Right cardiac atrium (tissue), 5 donors: ENCODE data around the gene HPN. TPM values are rescaled to one million over a fixed set of nuclear protein-coding genes. Genes with fewer than 3 reads are reported as not detected.
A peak's percentile ranks its signal among the peaks of the same experiment; 100 is the strongest.

ENCODE experiments used
- ATAC-seq, 2 donors: fragments of 200-7000 bp; cut with Tn5 transposase; one replicate each; pipeline versions ENCODE4 v1.8.0 to v1.9.1; 2020; ENCODE audit warnings: moderate library complexity in 2 of 2, mild to moderate bottlenecking in 1 of 2
- DNase-seq, 3 donors: peaks; one replicate each; pipeline ENCODE4 v3.0.0-alpha.2; 2020
- H3K27ac ChIP-seq: one replicate; pipeline ENCODE4 v1.5.1; 2013; ENCODE audit warnings: mild to moderate bottlenecking, low read length, control low read depth, moderate library complexity
- H3K27me3 ChIP-seq: one replicate; pipeline ENCODE4 v1.6.1; 2013; ENCODE audit not compliant: control insufficient read depth, insufficient read depth
- H3K4me1 ChIP-seq: one replicate; pipeline ENCODE4 v1.6.1; 2013; ENCODE audit warnings: low read length; ENCODE audit not compliant: control insufficient read depth, insufficient read depth
- H3K4me3 ChIP-seq: one replicate; pipeline ENCODE4 v1.5.1; 2013; ENCODE audit warnings: low read length, control low read depth
- H3K9me3 ChIP-seq: one replicate; pipeline ENCODE4 v1.6.1; 2013; ENCODE audit warnings: low read length; ENCODE audit not compliant: control insufficient read depth
- WGBS: extraction: QIAGEN DNeasy Blood & Tissue Kit; methylation state at CpG from one replicate; pipeline ENCODE4 v1.1.7; 2013; 5-methylcytosine and 5-hydroxymethylcytosine counted together
- intact Hi-C, 4 donors: fragments of 100-400 bp; cut with DNase I; formaldehyde crosslinking; loops; one replicate each; pipeline versions ENCODE4 v1.11.0 to v1.14.0; 2022 to 2023
- polyA plus RNA-seq: library from polyadenylated mRNA; stranded (reverse); fragments of 200-250 nt; gene quantifications from one replicate; pipeline ENCODE4 v1.2.3, GENCODE V29; 2013
- total RNA-seq, 4 donors: library from RNA; stranded (reverse); fragmentation: NEBNext Ultra II Directional; extraction: Animal tissue kit (Norgen Biotek cat#: 25700); gene quantifications; one replicate each; pipeline ENCODE4 v1.2.1, GENCODE V29; 2021
- donor health status: healthy with polysubstance abuse.
- donor health status: DM: no; HTN: yes; CAD: no.
- donor health status: DM: no; HTN: no; CAD: no.
- donor health status: DM: no; HTN: yes; CAD: no; lungs with severe emphysema.
- donor health status: DM: yes; HTN: yes; CAD: no.

The HPN gene
- total and polyA plus RNA-seq, 5 donors: 1.5 to 7.0 (median 4.5) TPM

DNA sequence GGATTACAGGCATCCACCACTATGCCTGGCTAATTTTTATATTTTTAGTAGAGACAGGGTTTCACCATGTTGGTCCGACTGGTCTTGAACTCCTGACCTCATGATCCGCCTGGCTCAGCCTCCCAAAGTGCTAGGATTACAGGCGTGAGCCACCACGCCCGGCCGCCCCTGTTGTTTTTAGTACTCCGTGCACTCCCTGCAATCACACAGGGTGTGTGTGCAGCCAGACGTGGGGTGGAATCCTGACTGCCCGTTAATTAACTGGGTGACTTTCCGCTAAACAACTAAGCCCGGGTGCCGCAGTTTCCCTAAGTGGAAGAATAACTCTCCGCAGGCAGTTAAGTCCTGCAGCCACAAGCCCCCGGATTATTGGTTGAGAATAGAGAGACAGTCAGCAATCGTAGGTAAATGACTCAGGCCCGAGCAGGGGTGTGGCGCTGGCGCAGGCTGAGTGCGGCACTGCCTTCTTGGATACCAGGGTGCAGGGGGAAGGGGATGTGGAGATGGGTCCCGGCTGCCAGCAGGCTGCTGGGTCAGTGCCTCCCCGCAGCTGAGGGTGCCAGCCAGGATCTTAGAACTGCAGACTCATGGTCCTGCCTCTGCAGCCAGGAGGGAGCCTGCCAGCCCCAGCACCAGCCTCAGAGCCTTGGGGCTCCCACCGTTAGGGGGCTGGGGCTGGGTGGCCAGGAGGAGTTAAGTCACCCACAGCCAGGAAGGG, 68.0 kb downstream of the HPN start:
- WGBS: 79% methylated on average over 22 of the region's 22 CpGs
- H3K4me1 ChIP-seq: no peaks in the 10 kb centered on the region
- H3K27me3 ChIP-seq: no peaks in the 10 kb centered on the region
- intact Hi-C loops: no loop called here
- ATAC-seq: no peak
- peak in 1 of 3 donors; percentile 39 for DNase-seq
- H3K4me3 ChIP-seq: no peak overlapping the region
- no peak overlapping the region for H3K27ac ChIP-seq
- no peaks in the 10 kb centered on the region for H3K9me3 ChIP-seq

DNA sequence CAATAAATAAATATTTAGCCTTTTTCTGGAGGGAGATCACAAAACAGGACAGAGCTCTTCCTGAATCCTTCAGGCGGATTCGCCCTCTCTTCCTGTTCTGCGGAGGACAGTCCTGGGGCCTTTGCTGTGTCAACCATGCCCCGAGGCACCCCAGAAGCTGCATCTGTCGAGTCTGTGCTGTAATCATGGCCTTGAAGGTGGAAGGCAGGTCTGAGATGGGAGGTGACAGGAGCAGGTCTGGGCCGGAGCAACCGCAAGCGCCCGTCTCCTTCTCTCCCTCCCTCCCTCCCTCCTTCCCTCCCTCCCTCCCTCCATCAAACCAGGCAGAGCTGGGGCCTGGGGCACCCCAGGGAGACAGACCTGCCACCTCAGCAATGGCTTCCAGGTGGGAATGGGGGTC, 69.5 kb downstream of the HPN start:
- no peaks in the 10 kb centered on the region for H3K27me3 ChIP-seq
- no peaks in the 10 kb centered on the region for H3K4me1 ChIP-seq
- no peak for ATAC-seq
- no peaks in the 10 kb centered on the region for H3K9me3 ChIP-seq
- peak in 1 of 3 donors; percentile 19 for DNase-seq
- no peak overlapping the region for H3K27ac ChIP-seq
- WGBS: 45% methylated on average over 9 of the region's 9 CpGs
- H3K4me3 ChIP-seq: no peak overlapping the region
- intact Hi-C loops: no loop called here

DNA sequence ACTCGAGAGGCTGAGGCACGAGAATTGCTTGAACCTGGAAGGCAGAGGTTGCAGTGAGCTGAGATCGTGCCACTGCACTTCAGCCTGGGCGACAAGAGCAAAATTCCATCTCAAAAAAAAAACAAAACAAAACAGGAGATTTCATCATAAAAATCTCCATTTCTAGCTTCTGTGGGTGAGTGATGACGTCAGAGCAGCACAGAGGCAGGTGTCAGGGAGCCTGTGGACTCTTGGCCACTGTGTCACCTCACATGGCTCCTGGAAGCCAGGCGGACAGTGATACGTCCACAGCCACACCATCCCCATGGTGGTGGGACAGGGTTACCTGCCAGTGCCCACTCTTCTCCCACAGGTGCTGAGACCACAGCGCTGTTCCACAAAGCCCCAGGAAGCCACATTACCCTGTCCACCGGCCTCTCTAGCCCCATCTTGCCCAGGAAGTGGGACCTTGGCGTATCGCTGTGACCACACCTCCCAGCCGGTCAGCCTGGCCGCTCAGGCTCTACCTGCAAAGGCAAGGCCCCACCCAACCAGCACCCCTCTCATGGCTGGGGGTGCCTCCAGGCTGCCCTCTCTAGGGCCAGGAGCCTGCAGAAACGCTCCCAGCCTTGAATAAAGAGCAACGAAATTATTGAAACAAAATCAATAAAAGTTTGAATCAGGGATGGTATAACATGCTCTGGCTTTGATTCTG, 71.6 kb downstream of the HPN start:
- ATAC-seq (no peak), DNase-seq (peak in 2 of 3 donors; percentile 33 to 44)
- Histone ChIP-seq H3K4me3 (no peak overlapping the region), H3K27ac (no peak overlapping the region), H3K27me3 (no peaks in the 10 kb centered on the region), H3K4me1 (no peaks in the 10 kb centered on the region), H3K9me3 (no peaks in the 10 kb centered on the region)
- WGBS: 87% methylated on average over 15 of the region's 15 CpGs
- intact Hi-C loops: no loop called here

DNA sequence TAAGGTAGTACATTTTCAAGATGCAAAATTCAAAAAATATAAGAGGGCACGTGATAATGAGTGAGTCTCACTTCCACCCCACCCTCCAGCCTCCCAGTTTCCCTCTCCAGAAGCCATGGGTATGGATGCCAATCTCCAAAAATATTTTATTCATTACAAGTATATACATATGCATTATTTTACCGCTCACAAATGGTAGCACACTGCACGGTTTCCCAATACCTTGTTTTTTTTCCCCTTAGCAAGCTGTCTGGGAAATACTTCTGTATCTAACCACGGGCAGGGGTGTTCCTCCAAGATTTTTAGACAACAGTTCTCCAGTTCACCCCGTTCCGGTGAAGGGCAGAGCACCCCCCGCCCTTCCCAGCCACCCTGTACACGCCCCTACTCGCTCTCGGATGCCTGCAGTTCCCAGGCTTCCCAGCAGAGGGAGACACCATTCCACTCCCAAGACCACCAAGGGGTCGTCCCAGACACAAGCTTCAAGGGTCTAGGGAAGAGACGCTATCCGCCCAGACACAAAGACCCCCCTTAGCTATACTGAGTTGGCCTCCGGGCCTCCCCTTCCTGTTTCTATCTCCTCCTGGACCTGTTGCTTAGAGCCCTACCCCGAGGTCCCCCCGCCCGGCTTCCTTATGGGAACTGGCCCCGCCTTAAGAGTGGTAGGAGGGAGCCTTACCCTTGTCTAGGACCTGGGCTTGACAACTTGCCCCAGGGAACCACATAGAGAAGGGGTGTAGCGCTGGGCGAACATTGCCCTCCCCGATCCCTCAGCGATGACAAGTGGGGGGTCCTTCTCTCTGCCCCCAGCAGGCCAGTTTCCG, 73.0 kb downstream of the HPN start:
- Histone ChIP-seq H3K4me1 (no peaks in the 10 kb centered on the region), H3K27ac (no peak overlapping the region), H3K9me3 (no peaks in the 10 kb centered on the region), H3K27me3 (no peaks in the 10 kb centered on the region), H3K4me3 (peak overlapping the region; percentile 26)
- DNase-seq (peak; percentile 69 to 92 (median 90)), ATAC-seq (peak; percentile 80 to 82)
- intact Hi-C loops: loop anchor here in 1 of 4 donors (1.0 kb wide), 1 partner anchor 21 kb away; the partner anchor contains the start of gene LGI4
- WGBS: 9% methylated on average over 23 of the region's 23 CpGs

DNA sequence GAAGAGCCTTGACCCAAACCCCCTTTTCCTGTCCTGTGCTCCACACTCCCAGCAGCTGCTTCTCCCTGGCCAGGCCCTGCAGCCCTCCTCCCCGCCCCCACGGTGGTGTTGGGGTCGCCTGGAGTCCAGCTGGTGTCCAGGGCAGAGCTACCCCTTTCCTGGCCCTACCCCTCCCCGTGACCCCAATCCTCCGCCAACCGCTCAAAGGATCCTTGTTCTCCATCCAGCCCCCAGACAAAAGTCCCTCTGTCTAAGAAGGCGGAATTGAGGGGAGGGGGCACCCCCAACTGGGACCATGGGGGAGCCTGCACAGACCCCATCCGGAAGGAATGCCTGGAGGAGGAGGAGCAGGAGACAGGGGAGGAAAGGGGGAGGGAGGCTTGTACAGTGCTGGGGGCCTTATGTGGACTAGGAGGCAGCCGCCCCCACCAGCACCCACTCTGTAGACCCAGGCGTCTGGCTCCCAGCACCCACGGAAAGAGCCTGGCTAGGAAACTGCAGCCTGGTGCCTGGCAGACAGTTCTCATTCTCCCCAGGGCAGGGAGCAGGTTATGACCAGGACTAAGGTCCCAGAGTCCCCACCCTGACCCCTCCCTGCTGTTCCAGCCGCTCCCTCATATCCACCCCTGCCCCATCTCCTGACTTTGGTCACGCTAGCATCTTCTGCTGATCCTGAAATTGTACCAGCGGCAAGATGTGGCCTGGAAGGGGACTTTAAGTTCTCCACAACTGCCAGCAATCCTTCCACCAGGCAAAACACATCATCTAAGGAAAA, 73.8 kb downstream of the HPN start, which contains the start of gene FXYD3:
FXYD3 (plus strand) TSS at position 647 of the 775 bp plus-strand sequence. CDS start 3,554 bp downstream, outside the sequence.
- DNase-seq: peak in 2 of 3 donors; percentile 64 to 78
- peak within 1 kb of the TSS; percentile 26 for H3K4me3 ChIP-seq
- no peaks in the 10 kb centered on the region for H3K4me1 ChIP-seq
- peak; percentile 30 to 38 for ATAC-seq
- H3K9me3 ChIP-seq: no peaks in the 10 kb centered on the region
- no peaks in the 10 kb centered on the region for H3K27me3 ChIP-seq
- intact Hi-C loops: no loop called here
- whole genome bisulfite sequencing: 58% methylated on average over 14 of the region's 14 CpGs
- no peak within 1 kb of the TSS for H3K27ac ChIP-seq

Other genes with a start within 250 kb of the HPN start
- 1 to 10 TPM; 1.4 to 3.4 (median 3.1) TPM for gene ZNF30, start 114.8 kb upstream of the HPN start, total RNA-seq
- 1.8 TPM for gene ZNF30, start 114.8 kb upstream of the HPN start, polyA plus RNA-seq
- gene ZNF792, start 77.5 kb upstream of the HPN start, total RNA-seq: 1 to 10 TPM; 3.3 to 5.1 (median 4.3) TPM
- 1.1 TPM for gene ZNF792, start 77.5 kb upstream of the HPN start, polyA plus RNA-seq
- gene GRAMD1A, start 41.4 kb upstream of the HPN start, total RNA-seq: 10 to 100 TPM; 27.9 to 37.4 (median 32.7) TPM
- gene GRAMD1A, start 41.4 kb upstream of the HPN start, polyA plus RNA-seq: 32.0 TPM
- gene SCN1B, start 11.3 kb upstream of the HPN start, total RNA-seq: 100 to 1,000 TPM in 1 of 4 donors, 10 to 100 TPM in 3; 74.3 to 134 (median 87.1) TPM
- 89.1 TPM for gene SCN1B, start 11.3 kb upstream of the HPN start, polyA plus RNA-seq
- gene FXYD3, start 74.1 kb downstream of the HPN start, total RNA-seq: 1 to 10 TPM; 2.2 to 5.7 (median 4.3) TPM
- gene FXYD3, start 74.1 kb downstream of the HPN start, polyA plus RNA-seq: 5.2 TPM
- 10 to 100 TPM; 25.0 to 40.9 (median 32.5) TPM for gene LGI4, start 93.3 kb downstream of the HPN start, total RNA-seq
- 35.6 TPM for gene LGI4, start 93.3 kb downstream of the HPN start, polyA plus RNA-seq
- gene FXYD1, start 97.1 kb downstream of the HPN start, total RNA-seq: 100 to 1,000 TPM; 441 to 544 (median 499) TPM
- gene FXYD1, start 97.1 kb downstream of the HPN start, polyA plus RNA-seq: 289 TPM
- under 1 TPM in 1 of 4 donors, not detected in 3; 0.40 TPM for gene FXYD7, start 101.5 kb downstream of the HPN start, total RNA-seq
- 0.25 TPM for gene FXYD7, start 101.5 kb downstream of the HPN start, polyA plus RNA-seq
- 10 to 100 TPM; 22.5 to 46.3 (median 31.0) TPM for gene FXYD5, start 113.0 kb downstream of the HPN start, total RNA-seq
- gene FXYD5, start 113.0 kb downstream of the HPN start, polyA plus RNA-seq: 31.8 TPM
- not detected for gene FAM187B, start 187.0 kb downstream of the HPN start, total RNA-seq
- not detected for gene FAM187B, start 187.0 kb downstream of the HPN start, polyA plus RNA-seq
- gene LSR, start 207.3 kb downstream of the HPN start, total RNA-seq: 1 to 10 TPM; 4.6 to 8.9 (median 4.8) TPM
- 5.0 TPM for gene LSR, start 207.3 kb downstream of the HPN start, polyA plus RNA-seq
- 100 to 1,000 TPM; 182 to 270 (median 239) TPM for gene USF2, start 227.2 kb downstream of the HPN start, total RNA-seq
- gene USF2, start 227.2 kb downstream of the HPN start, polyA plus RNA-seq: 332 TPM
- 100 to 1,000 TPM; 164 to 286 (median 230) TPM for gene HAMP, start 240.8 kb downstream of the HPN start, total RNA-seq
- 406 TPM for gene HAMP, start 240.8 kb downstream of the HPN start, polyA plus RNA-seq